Skeletal muscle satellite cell (primary cell): ENCODE results near the gene BPI.
"Not testable (repeated sequence)": the region's sequence is repeated elsewhere in the genome, so short reads cannot be mapped to it uniquely, and the experiment has no call there.

Experiments
- H3K27me3 ChIP-seq: 2 replicates; pipeline ENCODE4 v1.7.0; 2013; ENCODE audit warnings: low read length; ENCODE audit not compliant: control insufficient read depth, insufficient read depth
- H3K36me3 ChIP-seq: 2 replicates; pipeline ENCODE4 v1.7.0; 2013; ENCODE audit warnings: mild to moderate bottlenecking, control low read depth, low read length; ENCODE audit not compliant: insufficient read depth
- H3K4me1 ChIP-seq: 2 replicates; pipeline ENCODE4 v1.7.0; 2013; ENCODE audit warnings: low read length; ENCODE audit not compliant: control insufficient read depth, insufficient read depth
- H3K4me2 ChIP-seq: 2 replicates; pipeline ENCODE4 v1.7.0; 2013; ENCODE audit warnings: mild to moderate bottlenecking, low read length
- H3K4me3 ChIP-seq: 2 replicates; pipeline ENCODE4 v1.7.0; 2013; ENCODE audit warnings: low read length
- H3K9ac ChIP-seq: 2 replicates; pipeline ENCODE4 v1.7.0; 2013; ENCODE audit warnings: mild to moderate bottlenecking, low read depth, low read length, moderate library complexity
- H3K9me3 ChIP-seq: replicated peaks from 2 replicates; pipeline ENCODE4 v1.7.0; 2013; ENCODE audit warnings: mild to moderate bottlenecking, control low read depth, low read length

BPI gene

DNA sequence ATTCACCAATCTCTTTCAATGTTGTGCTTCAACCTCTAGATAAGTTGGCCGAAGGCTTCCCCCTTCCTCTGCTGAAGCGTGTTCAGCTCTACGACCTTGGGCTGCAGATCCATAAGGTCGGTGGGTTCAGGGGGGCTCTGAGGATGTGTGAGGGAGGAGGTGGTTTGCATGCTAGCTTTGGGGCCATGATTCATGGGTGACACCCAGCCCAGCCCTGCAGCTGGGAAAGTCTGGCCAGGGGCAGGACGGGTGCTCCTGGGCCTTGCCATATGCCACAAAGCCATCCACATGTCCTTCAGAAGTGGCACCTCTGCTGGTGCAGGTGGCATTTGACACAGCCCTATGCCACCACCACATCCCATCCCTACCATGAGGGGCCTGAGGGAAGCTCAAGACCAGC, 69.9 kb downstream of the BPI start:
- Histone ChIP-seq H3K36me3 (no peaks in the 10 kb centered on the region), H3K9ac (no peak overlapping the region), H3K9me3 (no peaks in the 10 kb centered on the region), H3K4me3 (no peak overlapping the region), H3K27me3 (peaks cover 67% of the 10 kb centered on the region), H3K4me1 (no peaks in the 10 kb centered on the region), H3K4me2 (no peak overlapping the region)

DNA sequence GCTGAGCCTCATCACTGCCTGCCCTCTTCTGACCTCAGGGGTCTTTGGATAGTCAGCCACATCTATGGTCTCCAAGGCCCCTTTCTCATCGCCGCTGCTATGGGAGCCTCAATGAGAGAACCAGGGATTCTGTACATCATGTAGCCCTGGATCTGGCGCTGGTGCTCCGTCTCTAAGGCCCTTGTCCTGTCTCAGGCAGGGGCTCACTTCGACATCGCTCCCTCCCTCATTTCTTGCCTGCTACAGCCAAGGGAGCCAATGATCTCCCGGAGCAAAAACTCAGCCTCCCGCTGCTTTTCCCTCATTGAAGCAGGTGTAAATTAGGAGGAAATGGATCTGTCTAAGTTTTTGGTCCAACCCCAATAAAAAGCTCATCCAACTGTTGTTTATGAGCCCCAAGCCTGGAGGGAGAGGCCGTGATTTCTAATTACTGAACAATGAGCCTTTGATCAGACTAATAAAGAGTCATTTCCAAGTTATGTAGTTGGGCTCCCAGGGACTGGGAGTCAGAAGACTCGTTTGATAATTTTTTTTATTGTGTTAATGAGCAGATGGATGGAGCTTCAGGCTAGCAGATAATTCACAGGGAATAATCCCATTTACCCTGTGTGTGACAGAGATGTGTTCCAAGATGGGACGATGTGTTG, 73.2 kb downstream of the BPI start:
- Histone ChIP-seq H3K27me3 (peaks cover 49% of the 10 kb centered on the region), H3K9ac (no peak overlapping the region), H3K36me3 (no peaks in the 10 kb centered on the region), H3K4me2 (no peak overlapping the region), H3K4me3 (no peak overlapping the region), H3K4me1 (no peaks in the 10 kb centered on the region), H3K9me3 (no peaks in the 10 kb centered on the region)

GRCh38 chr20:38377838-38378237, 73.9 kb downstream of the BPI start:
- not testable (repeated sequence) for H3K4me1 ChIP-seq, H3K4me3 ChIP-seq, H3K9ac ChIP-seq, H3K9me3 ChIP-seq, H3K4me2 ChIP-seq, H3K36me3 ChIP-seq
- H3K27me3 ChIP-seq = peaks cover 52% of the 10 kb centered on the region

GRCh38 chr20:38383147-38383546, 79.2 kb downstream of the BPI start:
- Histone ChIP-seq H3K36me3 (no peaks in the 10 kb centered on the region), H3K9ac (no peak overlapping the region), H3K4me2 (no peak overlapping the region), H3K27me3 (peaks cover 54% of the 10 kb centered on the region), H3K9me3 (no peaks in the 10 kb centered on the region), H3K4me3 (no peak overlapping the region), H3K4me1 (no peaks in the 10 kb centered on the region)

GRCh38 chr20:38386004-38386403, 82.0 kb downstream of the BPI start:
- peaks cover 76% of the 10 kb centered on the region for H3K27me3 ChIP-seq

DNA sequence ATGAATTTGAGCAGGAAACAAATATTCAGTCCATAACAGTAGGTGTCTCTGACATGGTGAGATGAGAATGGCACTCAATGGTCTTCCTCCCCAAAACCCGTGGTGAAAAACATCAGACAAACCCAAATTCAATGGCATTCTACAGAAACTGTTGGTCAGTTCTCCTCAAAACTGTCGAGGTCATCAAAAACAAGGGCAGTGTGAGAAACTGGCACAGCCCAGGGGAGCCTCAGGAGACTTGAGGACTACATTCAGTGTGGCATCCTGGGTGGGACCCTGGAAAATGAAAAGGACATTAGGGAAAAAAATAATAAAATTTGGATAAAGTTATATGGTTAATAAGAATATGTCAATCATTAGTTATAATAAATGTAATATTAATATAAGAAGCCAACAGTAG, 82.9 kb downstream of the BPI start:
- no peak overlapping the region for H3K4me2 ChIP-seq
- H3K36me3 ChIP-seq = no peaks in the 10 kb centered on the region
- H3K9me3 ChIP-seq = no peaks in the 10 kb centered on the region
- no peak overlapping the region for H3K9ac ChIP-seq
- no peaks in the 10 kb centered on the region for H3K4me1 ChIP-seq
- peaks cover 75% of the 10 kb centered on the region for H3K27me3 ChIP-seq
- no peak overlapping the region for H3K4me3 ChIP-seq

More at GRCh38 chr20:38386004-38386403, 82.0 kb downstream of the BPI start:
- Histone ChIP-seq H3K4me1 (no peaks in the 10 kb centered on the region), H3K36me3 (no peaks in the 10 kb centered on the region), H3K9ac (no peak overlapping the region), H3K9me3 (no peaks in the 10 kb centered on the region), H3K4me3 (no peak overlapping the region), H3K4me2 (no peak overlapping the region)
